ENCODE measurements around the gene CDKL1. TPM values are rescaled to one million over a fixed set of nuclear protein-coding genes. Genes with fewer than 3 reads are reported as not detected.

The CDKL1 gene
- total RNA-seq, 1 donor from 2014 or later, result 5.9 TPM

DNA sequence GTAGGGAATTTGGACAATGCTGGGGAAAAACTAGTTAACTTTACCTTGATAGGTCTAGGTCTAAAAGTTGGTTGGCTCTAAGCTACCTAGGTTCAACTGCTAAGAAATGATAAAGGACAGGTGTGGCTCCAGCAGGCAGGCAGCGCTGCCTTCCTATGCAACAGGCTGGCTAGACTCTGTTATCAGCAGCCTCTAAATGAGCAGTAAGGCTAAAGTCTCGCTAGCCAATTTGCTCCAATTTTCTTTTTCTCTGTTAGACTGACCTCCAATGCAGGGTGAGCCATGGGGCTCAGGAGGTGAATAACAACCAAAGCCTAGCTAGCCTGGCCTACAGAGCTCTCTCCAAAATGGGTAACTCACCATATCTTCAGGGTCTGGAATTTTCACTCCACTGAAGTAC is 58.1 kb downstream of the CDKL1 start:
- Mint-ChIP-seq H3K27ac (no peak overlapping the region), H3K4me3 (no peak overlapping the region), H3K36me3 (ENCODE audit: low read depth) (peaks cover 22% of the 10 kb centered on the region), H3K4me1 (peaks cover 23% of the 10 kb centered on the region), H3K9me3 (no peaks in the 10 kb centered on the region), H3K27me3 (no peaks in the 10 kb centered on the region)
- intact Hi-C loops (cut with micrococcal nuclease), result no loop called here
- TF ChIP-seq, protein P1, sequence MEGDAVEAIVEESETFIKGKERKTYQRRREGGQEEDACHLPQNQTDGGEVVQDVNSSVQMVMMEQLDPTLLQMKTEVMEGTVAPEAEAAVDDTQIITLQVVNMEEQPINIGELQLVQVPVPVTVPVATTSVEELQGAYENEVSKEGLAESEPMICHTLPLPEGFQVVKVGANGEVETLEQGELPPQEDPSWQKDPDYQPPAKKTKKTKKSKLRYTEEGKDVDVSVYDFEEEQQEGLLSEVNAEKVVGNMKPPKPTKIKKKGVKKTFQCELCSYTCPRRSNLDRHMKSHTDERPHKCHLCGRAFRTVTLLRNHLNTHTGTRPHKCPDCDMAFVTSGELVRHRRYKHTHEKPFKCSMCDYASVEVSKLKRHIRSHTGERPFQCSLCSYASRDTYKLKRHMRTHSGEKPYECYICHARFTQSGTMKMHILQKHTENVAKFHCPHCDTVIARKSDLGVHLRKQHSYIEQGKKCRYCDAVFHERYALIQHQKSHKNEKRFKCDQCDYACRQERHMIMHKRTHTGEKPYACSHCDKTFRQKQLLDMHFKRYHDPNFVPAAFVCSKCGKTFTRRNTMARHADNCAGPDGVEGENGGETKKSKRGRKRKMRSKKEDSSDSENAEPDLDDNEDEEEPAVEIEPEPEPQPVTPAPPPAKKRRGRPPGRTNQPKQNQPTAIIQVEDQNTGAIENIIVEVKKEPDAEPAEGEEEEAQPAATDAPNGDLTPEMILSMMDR (IDR thresholded peaks at IDR 0.05), result no peak
- POLR2A ChIA-PET, result no interaction called here
- CTCF ChIA-PET, result no interaction called here
- DNase-seq, result no peak
- no peak for ATAC-seq (ENCODE audit: low read depth)

DNA sequence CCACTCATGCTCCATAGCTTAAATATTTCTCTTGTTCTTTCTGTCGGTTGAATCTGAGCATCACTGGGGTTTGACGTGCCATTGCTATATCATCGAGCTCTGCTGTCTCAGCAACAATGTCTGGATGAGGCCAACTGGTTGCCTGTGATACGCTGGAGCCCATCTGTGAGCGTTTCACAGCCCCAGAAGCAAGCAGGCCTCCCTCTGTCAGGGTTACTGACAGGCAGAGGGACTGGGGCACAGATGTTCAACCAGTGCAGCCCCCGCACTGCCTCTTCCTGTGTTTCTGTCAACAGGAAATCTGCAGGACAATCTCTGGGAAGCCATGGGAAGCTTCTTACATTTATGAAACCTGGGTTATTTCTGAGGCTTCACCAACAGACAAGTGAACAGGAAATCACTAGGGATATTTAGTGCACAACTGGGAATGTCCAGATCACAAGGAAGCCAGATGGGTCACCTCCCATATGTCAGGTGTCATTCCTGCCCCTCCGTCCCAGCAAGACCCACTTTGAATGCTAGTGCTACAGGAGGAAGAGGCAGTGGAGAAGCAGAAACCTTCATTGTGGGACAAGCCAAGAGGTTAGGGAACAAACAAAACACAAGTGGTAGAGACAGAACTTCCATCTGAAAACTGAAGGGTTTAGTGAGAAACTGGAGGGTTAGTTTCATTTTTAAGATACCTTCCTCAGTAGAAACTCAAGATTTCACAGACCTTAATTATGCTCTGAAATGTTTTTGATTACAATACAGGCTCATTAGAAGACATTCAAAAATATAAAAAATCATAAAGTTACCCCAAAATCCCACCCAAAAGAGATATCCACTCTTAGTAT is 60.5 kb downstream of the CDKL1 start:
- CTCF ChIA-PET, result interaction anchor here (0.6 to 2.7 kb wide), 2 partner anchors 15 to 125 kb away, joined by 3 to 11 read pairs; no protein-coding TSS in a partner anchor
- POLR2A ChIA-PET, result interaction anchor here (0.6 to 1.3 kb wide), 4 partner anchors 8 to 105 kb away, joined by 3 to 5 read pairs (median 4); partner anchors contain the start of genes DMAC2L, L2HGDH and SOS2
- ATAC-seq (ENCODE audit: low read depth), result peak; percentile 37

DNA sequence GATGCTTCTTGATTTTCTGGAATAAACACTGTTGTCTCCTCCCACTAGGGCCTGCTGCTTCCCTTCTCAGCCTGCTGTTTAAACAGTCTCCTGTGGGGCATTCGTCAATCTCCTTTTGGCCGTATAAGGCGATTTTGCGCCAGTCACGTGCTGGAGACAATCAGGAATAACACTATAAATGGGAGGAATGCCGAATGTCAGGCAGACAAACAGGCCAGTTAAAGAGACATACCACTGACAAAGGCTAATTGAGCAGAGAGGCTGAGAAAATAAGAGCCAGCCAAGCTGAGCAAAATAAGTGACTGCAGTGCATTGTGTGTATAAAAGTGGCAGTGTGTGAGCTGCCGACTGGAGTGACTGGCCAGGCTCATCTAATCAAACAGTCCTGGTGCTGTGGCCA is 61.3 kb downstream of the CDKL1 start:
- Mint-ChIP-seq H3K4me3 (no peak overlapping the region), H3K36me3 (ENCODE audit: low read depth) (peaks cover 43% of the 10 kb centered on the region), H3K27me3 (no peaks in the 10 kb centered on the region), H3K9me3 (no peaks in the 10 kb centered on the region), H3K27ac (peak overlapping the region; percentile 36), H3K4me1 (peaks cover 14% of the 10 kb centered on the region)
- DNase-seq, result no peak
- no peak for ATAC-seq (ENCODE audit: low read depth)
- intact Hi-C loops (cut with micrococcal nuclease), result no loop called here
- TF ChIP-seq, protein P1 (IDR thresholded peaks at IDR 0.05), result no peak
- ChIA-PET POLR2A (interaction anchor here (0.6 to 1.3 kb wide), 4 partner anchors 9 to 715 kb away, joined by 3 to 8 read pairs (median 4); partner anchors contain the start of genes DMAC2L, L2HGDH and RPL36AL), CTCF (interaction anchor here (0.6 to 2.7 kb wide), 2 partner anchors 15 to 126 kb away, joined by 3 to 11 read pairs; no protein-coding TSS in a partner anchor)

More for the DNA sequence above, 60.5 kb downstream of the CDKL1 start:
- H3K9me3 Mint-ChIP-seq, result no peaks in the 10 kb centered on the region
- TF ChIP-seq, protein P1 (IDR thresholded peaks at IDR 0.05), result no peak
- peaks cover 45% of the 10 kb centered on the region for H3K36me3 Mint-ChIP-seq (ENCODE audit: low read depth)
- intact Hi-C loops (cut with micrococcal nuclease), result no loop called here
- no peak for DNase-seq
- H3K27me3 Mint-ChIP-seq, result no peaks in the 10 kb centered on the region
- H3K27ac Mint-ChIP-seq, result peak overlapping the region; percentile 62
- H3K4me1 Mint-ChIP-seq, result peaks cover 14% of the 10 kb centered on the region
- peak overlapping the region; percentile 48 for H3K4me3 Mint-ChIP-seq

DNA sequence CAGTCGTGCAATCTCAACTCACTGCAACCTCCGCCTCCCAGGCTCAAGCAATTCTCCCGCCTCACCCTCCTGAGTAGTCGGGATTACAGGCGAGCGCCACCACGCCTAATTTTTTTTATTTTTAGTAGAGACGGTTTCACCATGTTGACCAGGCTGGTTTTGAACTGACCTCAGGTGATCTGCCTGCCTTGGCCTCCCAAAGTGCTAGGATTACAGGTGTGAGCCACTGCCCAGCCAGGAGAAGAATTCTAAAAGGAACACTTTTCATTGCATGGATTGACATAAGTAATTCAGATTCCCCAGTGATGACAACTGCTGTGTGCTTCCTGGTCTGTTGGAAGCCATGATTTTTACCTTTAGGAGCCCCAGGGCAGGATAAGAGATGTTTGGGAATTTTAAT is 62.5 kb downstream of the CDKL1 start:
- peaks cover 47% of the 10 kb centered on the region for H3K36me3 Mint-ChIP-seq (ENCODE audit: low read depth)
- ChIA-PET CTCF (no interaction called here), POLR2A (interaction anchor here (0.6 kb wide), 1 partner anchor 15 kb away, joined by 3 read pairs; no protein-coding TSS in a partner anchor)
- H3K27me3 Mint-ChIP-seq, result no peaks in the 10 kb centered on the region
- no peak for DNase-seq
- no peak overlapping the region for H3K4me3 Mint-ChIP-seq
- no peaks in the 10 kb centered on the region for H3K9me3 Mint-ChIP-seq
- H3K4me1 Mint-ChIP-seq, result peaks cover 14% of the 10 kb centered on the region
- no peak for ATAC-seq (ENCODE audit: low read depth)
- TF ChIP-seq, protein P1 (IDR thresholded peaks at IDR 0.05), result no peak
- H3K27ac Mint-ChIP-seq, result no peak overlapping the region
- intact Hi-C loops (cut with micrococcal nuclease), result no loop called here

DNA sequence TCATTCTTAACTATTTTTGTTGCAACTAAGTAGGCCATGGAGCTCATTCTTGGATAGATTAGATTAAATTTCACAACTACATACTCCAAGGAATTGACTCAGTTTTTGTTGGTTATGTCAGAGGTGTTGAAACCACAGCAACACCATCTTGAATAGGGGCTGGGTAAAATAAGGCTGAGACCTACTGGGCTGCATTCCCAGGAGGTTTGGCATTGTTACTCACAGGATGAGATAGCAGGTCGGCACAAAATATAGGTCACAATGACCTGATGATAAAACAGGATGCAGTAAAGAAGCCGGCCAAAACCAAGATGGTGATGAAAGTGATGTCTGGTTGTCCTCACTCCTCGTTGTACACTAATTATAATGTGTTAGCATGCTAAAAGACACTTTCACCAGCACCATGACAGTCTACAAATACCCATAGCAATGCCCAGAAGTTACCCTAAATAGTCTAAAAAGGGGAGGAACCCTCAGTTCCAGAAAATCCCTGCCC is 63.6 kb downstream of the CDKL1 start:
- POLR2A ChIA-PET, result interaction anchor here (0.6 to 1.3 kb wide), 3 partner anchors 11 to 423 kb away, joined by 3 to 8 read pairs (median 4); no protein-coding TSS in a partner anchor
- no peak overlapping the region for H3K27ac Mint-ChIP-seq
- H3K4me1 Mint-ChIP-seq, result peaks cover 14% of the 10 kb centered on the region
- H3K36me3 Mint-ChIP-seq (ENCODE audit: low read depth), result peaks cover 45% of the 10 kb centered on the region
- intact Hi-C loops (cut with micrococcal nuclease), result no loop called here
- H3K27me3 Mint-ChIP-seq, result no peaks in the 10 kb centered on the region
- CTCF ChIA-PET, result interaction anchor here (1.3 to 2.1 kb wide), 2 partner anchors 9 to 12 kb away, joined by 4 to 9 read pairs; no protein-coding TSS in a partner anchor
- DNase-seq, result no peak
- no peaks in the 10 kb centered on the region for H3K9me3 Mint-ChIP-seq
- ATAC-seq (ENCODE audit: low read depth), result no peak
- TF ChIP-seq, protein P1 (IDR thresholded peaks at IDR 0.05), result no peak
- H3K4me3 Mint-ChIP-seq, result no peak overlapping the region
